Loucy (cell line): Measurements from ENCODE around the gene CD248.

Experiments
- H2AFZ ChIP-seq: fragments of 200-600 bp; sonication (generic); 2 replicates; pipeline ENCODE4 v1.6.0; 2016; ENCODE audit warnings: antibody characterized with exemption, mild to moderate bottlenecking, low read length, moderate library complexity
- H3F3A ChIP-seq: fragments of 200-600 bp; 2 replicates; pipeline ENCODE4 v1.6.0; 2016; ENCODE audit warnings: antibody characterized with exemption, low read depth, mild to moderate bottlenecking
- H3K27me3 ChIP-seq: fragments of 200-600 bp; sonication (generic); 2 replicates; pipeline ENCODE4 v1.6.1; 2014; ENCODE audit warnings: low read length, mild to moderate bottlenecking; ENCODE audit not compliant: insufficient read depth, poor library complexity, severe bottlenecking
- H3K36me3 ChIP-seq: fragments of 200-600 bp; sonication (generic); 2 replicates; pipeline ENCODE4 v1.6.1; 2016; ENCODE audit warnings: low read length; ENCODE audit not compliant: insufficient read depth
- H3K4me1 ChIP-seq: fragments of 200-600 bp; sonication (generic); 2 replicates; pipeline ENCODE4 v1.5.1; 2014; ENCODE audit warnings: low read length, mild to moderate bottlenecking; ENCODE audit not compliant: insufficient read depth, poor library complexity, severe bottlenecking
- H3K4me2 ChIP-seq: fragments of 200-600 bp; sonication (generic); 2 replicates; pipeline ENCODE4 v1.6.0; 2014; ENCODE audit warnings: antibody characterized with exemption, low read length, low read depth, mild to moderate bottlenecking; ENCODE audit not compliant: poor library complexity, severe bottlenecking
- H3K4me3 ChIP-seq: fragments of 200-600 bp; sonication (generic); 2 replicates; pipeline ENCODE4 v1.5.1; 2014; ENCODE audit warnings: low read length, mild to moderate bottlenecking, mixed read lengths; ENCODE audit not compliant: poor library complexity, severe bottlenecking
- H3K79me2 ChIP-seq: fragments of 200-600 bp; sonication (generic); 2 replicates; pipeline ENCODE4 v1.6.1; 2014; ENCODE audit warnings: low read length; ENCODE audit not compliant: insufficient read depth
- H3K9ac ChIP-seq: fragments of 200-600 bp; sonication (generic); 2 replicates; pipeline ENCODE4 v1.6.0; 2014; ENCODE audit warnings: mild to moderate bottlenecking, low read depth, low read length, moderate library complexity; ENCODE audit not compliant: poor library complexity, severe bottlenecking
- H3K9me2 ChIP-seq: fragments of 200-600 bp; sonication (generic); replicated peaks from 2 replicates; pipeline ENCODE4 v1.6.1; 2016; ENCODE audit warnings: low read depth, low read length, mixed read lengths
- H3K9me3 ChIP-seq: fragments of 200-600 bp; sonication (generic); 2 replicates; pipeline ENCODE4 v1.6.1; 2014; ENCODE audit warnings: mild to moderate bottlenecking, antibody characterized with exemption, low read length, low read depth; ENCODE audit not compliant: insufficient read depth
- H4K20me1 ChIP-seq: fragments of 200-600 bp; sonication (generic); 2 replicates; pipeline ENCODE4 v1.6.0; 2014; ENCODE audit warnings: antibody characterized with exemption, low read length, mild to moderate bottlenecking; ENCODE audit not compliant: insufficient read depth, poor library complexity, severe bottlenecking
- CTCF ChIP-seq: fragments of 200-600 bp; sonication (generic); conservative IDR thresholded peaks from 2 replicates; pipeline ENCODE4 v1.5.1; 2014; ENCODE audit warnings: mild to moderate bottlenecking, antibody characterized with exemption, low read length
- EZH2phosphoT487 ChIP-seq: fragments of 200-600 bp; IDR thresholded peaks from 2 replicates; pipeline ENCODE4 v1.6.1; 2018; ENCODE audit warnings: antibody characterized with exemption, mild to moderate bottlenecking, moderate library complexity, borderline replicate concordance

Gene CD248

GRCh38 chr11:66324664-66325063 is 7.8 kb upstream of the CD248 start:
- no peak overlapping the region for H3K9ac ChIP-seq
- no peak overlapping the region for H2AFZ ChIP-seq

GRCh38 chr11:66323684-66324083 is 6.8 kb upstream of the CD248 start:
- H3K36me3 ChIP-seq, result no peaks in the 10 kb centered on the region
- no peak overlapping the region for H3K9ac ChIP-seq
- no peaks in the 10 kb centered on the region for H4K20me1 ChIP-seq
- H3K4me1 ChIP-seq, result peaks cover 37% of the 10 kb centered on the region
- no peaks in the 10 kb centered on the region for H3F3A ChIP-seq
- no peak overlapping the region for H2AFZ ChIP-seq
- H3K4me3 ChIP-seq, result no peak overlapping the region
- no peaks in the 10 kb centered on the region for H3K27me3 ChIP-seq
- no peaks in the 10 kb centered on the region for H3K9me2 ChIP-seq
- H3K9me3 ChIP-seq, result no peaks in the 10 kb centered on the region
- TF ChIP-seq EZH2phosphoT487, result no peak
- no peak for TF ChIP-seq CTCF
- no peaks in the 10 kb centered on the region for H3K79me2 ChIP-seq
- no peak overlapping the region for H3K4me2 ChIP-seq

More at GRCh38 chr11:66324664-66325063, 7.8 kb upstream of the CD248 start:
- no peaks in the 10 kb centered on the region for H4K20me1 ChIP-seq
- H3K9me3 ChIP-seq, result no peaks in the 10 kb centered on the region
- H3K36me3 ChIP-seq, result no peaks in the 10 kb centered on the region
- H3K79me2 ChIP-seq, result no peaks in the 10 kb centered on the region
- H3K27me3 ChIP-seq, result no peaks in the 10 kb centered on the region
- H3K9me2 ChIP-seq, result no peaks in the 10 kb centered on the region
- H3K4me2 ChIP-seq, result no peak overlapping the region
- no peak overlapping the region for H3K4me3 ChIP-seq
- H3F3A ChIP-seq, result no peaks in the 10 kb centered on the region
- H3K4me1 ChIP-seq, result peaks cover 31% of the 10 kb centered on the region
- TF ChIP-seq CTCF (no peak), EZH2phosphoT487 (no peak)

- Histone ChIP-seq H3K4me3 (no peak overlapping the region), H3K36me3 (no peaks in the 10 kb centered on the region), H4K20me1 (no peaks in the 10 kb centered on the region), H3K9me2 (no peaks in the 10 kb centered on the region), H3K9ac (no peak overlapping the region), H3F3A (no peaks in the 10 kb centered on the region), H3K9me3 (no peaks in the 10 kb centered on the region), H2AFZ (0 out of 2 replicates have a peak overlapping the region, but pooled peaks have one; percentile 63), H3K4me2 (no peak overlapping the region), H3K4me1 (peaks cover 39% of the 10 kb centered on the region), H3K27me3 (no peaks in the 10 kb centered on the region), H3K79me2 (no peaks in the 10 kb centered on the region)
- TF ChIP-seq EZH2phosphoT487 (no peak), CTCF (no peak)
Measured at GRCh38 chr11:66322732-66323427, 6.0 kb upstream of the CD248 start.
